Hepatocyte (in vitro differentiated cells): ENCODE measurements around the gene ARVCF.

Experiments used
- EZH2 ChIP-seq: fragments of 200-600 bp; sonication (generic); IDR thresholded peaks from 2 replicates; pipeline ENCODE4 v1.6.1; 2016; ENCODE audit warnings: antibody characterized with exemption, mild to moderate bottlenecking, borderline replicate concordance
- TF ChIP-seq, protein P1 (sequence below): fragments of 200-600 bp; sonication (generic); IDR thresholded peaks from 2 replicates; pipeline ENCODE4 v1.5.1; 2016; ENCODE audit warnings: antibody characterized with exemption, mild to moderate bottlenecking; ENCODE audit not compliant: poor library complexity

DNA sequence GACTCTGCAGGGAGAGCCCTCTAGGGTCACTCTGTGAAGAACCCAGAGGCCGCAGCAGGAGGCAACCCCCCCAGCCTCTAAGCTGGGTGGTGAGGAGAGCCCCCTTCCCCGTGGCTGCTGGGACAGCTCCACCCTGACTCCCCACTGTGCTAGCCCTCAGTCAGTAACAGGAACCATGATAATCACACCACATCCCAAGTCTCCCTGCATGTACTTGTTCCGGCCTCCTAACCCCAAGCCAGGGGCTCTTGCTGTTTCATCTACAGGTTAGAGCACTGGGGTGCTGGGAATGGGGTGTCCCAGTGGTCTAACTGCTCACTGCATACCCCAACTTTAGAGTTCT lies 26.9 kb downstream of the ARVCF start:
- TF ChIP-seq, protein P1, sequence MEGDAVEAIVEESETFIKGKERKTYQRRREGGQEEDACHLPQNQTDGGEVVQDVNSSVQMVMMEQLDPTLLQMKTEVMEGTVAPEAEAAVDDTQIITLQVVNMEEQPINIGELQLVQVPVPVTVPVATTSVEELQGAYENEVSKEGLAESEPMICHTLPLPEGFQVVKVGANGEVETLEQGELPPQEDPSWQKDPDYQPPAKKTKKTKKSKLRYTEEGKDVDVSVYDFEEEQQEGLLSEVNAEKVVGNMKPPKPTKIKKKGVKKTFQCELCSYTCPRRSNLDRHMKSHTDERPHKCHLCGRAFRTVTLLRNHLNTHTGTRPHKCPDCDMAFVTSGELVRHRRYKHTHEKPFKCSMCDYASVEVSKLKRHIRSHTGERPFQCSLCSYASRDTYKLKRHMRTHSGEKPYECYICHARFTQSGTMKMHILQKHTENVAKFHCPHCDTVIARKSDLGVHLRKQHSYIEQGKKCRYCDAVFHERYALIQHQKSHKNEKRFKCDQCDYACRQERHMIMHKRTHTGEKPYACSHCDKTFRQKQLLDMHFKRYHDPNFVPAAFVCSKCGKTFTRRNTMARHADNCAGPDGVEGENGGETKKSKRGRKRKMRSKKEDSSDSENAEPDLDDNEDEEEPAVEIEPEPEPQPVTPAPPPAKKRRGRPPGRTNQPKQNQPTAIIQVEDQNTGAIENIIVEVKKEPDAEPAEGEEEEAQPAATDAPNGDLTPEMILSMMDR = no peak
- TF ChIP-seq EZH2 = no peak
